GM23338 (cell line): ENCODE measurements around the gene GOLGA7B. TPM values are rescaled to one million over a fixed set of nuclear protein-coding genes. Genes with fewer than 3 reads are reported as not detected.

Experiments
- ATAC-seq: fragments of 200-7000 bp; cut with Tn5 transposase; 3 replicates; pipeline ENCODE4 v1.9.1; 2020
- DNase-seq: peaks from one replicate; pipeline ENCODE4 v3.0.0-alpha.2; 2015; ENCODE audit warnings: low spot score
- H2AFZ ChIP-seq: fragments of 200-600 bp; sonication (generic); 2 replicates; pipeline ENCODE4 v1.8.0; 2016; ENCODE audit warnings: antibody characterized with exemption, mild to moderate bottlenecking, moderate library complexity
- H3F3A ChIP-seq: fragments of 200-600 bp; sonication (generic); replicated peaks from 2 replicates; pipeline ENCODE4 v1.8.0; 2017; ENCODE audit warnings: antibody characterized with exemption, mixed run types, low read depth
- H3K27ac ChIP-seq: fragments of 200-600 bp; sonication (generic); 2 replicates; pipeline ENCODE4 v1.6.1; 2016; ENCODE audit warnings: low read depth
- H3K27me3 ChIP-seq: fragments of 200-600 bp; sonication (generic); 2 replicates; pipeline ENCODE4 v1.8.0; 2016; ENCODE audit warnings: mild to moderate bottlenecking, mixed run types, moderate library complexity; ENCODE audit not compliant: insufficient read depth
- H3K36me3 ChIP-seq: fragments of 200-600 bp; sonication (generic); 2 replicates; pipeline ENCODE4 v1.8.0; 2016; ENCODE audit warnings: mild to moderate bottlenecking; ENCODE audit not compliant: insufficient read depth
- H3K4me1 ChIP-seq: fragments of 200-600 bp; sonication (generic); 2 replicates; pipeline ENCODE4 v1.8.0; 2016; ENCODE audit warnings: mild to moderate bottlenecking, moderate library complexity; ENCODE audit not compliant: insufficient read depth
- H3K4me2 ChIP-seq: fragments of 200-600 bp; sonication (generic); 2 replicates; pipeline ENCODE4 v1.7.1; 2017; ENCODE audit warnings: mixed run types
- H3K4me3 ChIP-seq: fragments of 200-600 bp; sonication (generic); 2 replicates; pipeline ENCODE4 v1.6.1; 2016; ENCODE audit warnings: mixed run types
- H3K79me2 ChIP-seq: fragments of 200-600 bp; sonication (generic); replicated peaks from 2 replicates; pipeline ENCODE4 v1.8.0; 2017; ENCODE audit warnings: mild to moderate bottlenecking; ENCODE audit not compliant: insufficient read depth
- H3K9me2 ChIP-seq: fragments of 200-600 bp; sonication (generic); 2 replicates; pipeline ENCODE4 v1.8.0; 2017; ENCODE audit not compliant: insufficient read depth
- H4K20me1 ChIP-seq: fragments of 200-600 bp; sonication (generic); replicated peaks from 2 replicates; pipeline ENCODE4 v1.8.0; 2017; ENCODE audit warnings: mild to moderate bottlenecking; ENCODE audit not compliant: insufficient read depth
- H3K27ac Mint-ChIP-seq: 2 replicates; pipeline ENCODE4 v1.8.0; 2020; ENCODE audit warnings: inconsistent platforms, mild to moderate bottlenecking, moderate library complexity, mixed read lengths
- H3K27me3 Mint-ChIP-seq: 3 replicates; pipeline ENCODE4 v1.8.0; 2022; ENCODE audit warnings: low read depth, mild to moderate bottlenecking, moderate library complexity, mixed read lengths, inconsistent platforms; ENCODE audit not compliant: insufficient read depth, poor library complexity
- H3K36me3 Mint-ChIP-seq: 3 replicates; pipeline ENCODE4 v1.8.0; 2021; ENCODE audit warnings: low read depth, mild to moderate bottlenecking, inconsistent platforms, moderate library complexity, mixed read lengths
- H3K4me1 Mint-ChIP-seq: 3 replicates; pipeline ENCODE4 v1.8.0; 2020; ENCODE audit warnings: mild to moderate bottlenecking, inconsistent platforms, mixed read lengths
- H3K4me3 Mint-ChIP-seq: 3 replicates; pipeline ENCODE4 v1.8.0; 2021; ENCODE audit warnings: moderate library complexity, mild to moderate bottlenecking, inconsistent platforms, mixed read lengths
- H3K9me3 Mint-ChIP-seq: 3 replicates; pipeline ENCODE4 v1.8.0; 2020; ENCODE audit warnings: moderate library complexity, mild to moderate bottlenecking, inconsistent platforms, mixed read lengths
- JUNB ChIP-seq: IDR thresholded peaks from one replicate; pipeline ENCODE4 v1.6.1; 2016; ENCODE audit warnings: antibody characterized with exemption; ENCODE audit not compliant: unreplicated experiment
- NANOG ChIP-seq: IDR thresholded peaks from 2 replicates; pipeline ENCODE4 v1.6.1; 2016; ENCODE audit warnings: antibody characterized with exemption, borderline replicate concordance
- POLR2AphosphoS5 ChIP-seq: IDR thresholded peaks from 2 replicates; pipeline ENCODE4 v1.6.1; 2016; ENCODE audit warnings: antibody characterized with exemption, low read depth
- STAT1 ChIP-seq: IDR thresholded peaks from one replicate; pipeline ENCODE4 v1.6.1; 2016; ENCODE audit warnings: antibody characterized with exemption; ENCODE audit not compliant: unreplicated experiment
- ZNF331 ChIP-seq: fragments of 250-450 bp; sonication (Bioruptor Pico); IDR thresholded peaks from 2 replicates; pipeline ENCODE4 v1.5.0; 2020; ENCODE audit warnings: low read depth, mild to moderate bottlenecking, moderate library complexity
- ZNF462 ChIP-seq: fragments of 250-450 bp; sonication (Bioruptor Pico); IDR thresholded peaks from 2 replicates; pipeline ENCODE4 v1.5.0; 2020; ENCODE audit warnings: mild to moderate bottlenecking, moderate library complexity
- polyA plus RNA-seq: library from polyadenylated mRNA; unstranded; fragments of >200 nt; fragmentation: Nextera tagmentation; extraction: Ambion mirVana; gene quantifications from 2 replicates; pipeline ENCODE4 v1.2.1, GENCODE V29; 2016
- total RNA-seq: library from RNA; depleted of rRNA; stranded (reverse); fragments of >200 nt; shearing (Covaris generic); gene quantifications from 2 replicates; pipeline ENCODE4 v1.2.3, GENCODE V29; 2014

Gene GOLGA7B
- total and polyA plus RNA-seq, 2 experiments from 2014 or later = 0.14 to 0.15 TPM

GRCh38 chr10:97814996-97815395, 34.6 kb upstream of the GOLGA7B start (continued):
- TF ChIP-seq JUNB = no peak
- no peak for TF ChIP-seq ZNF462 (CRISPR knock-in tag)
- no peak for TF ChIP-seq ZNF331
- no peak for TF ChIP-seq NANOG
- no peak for TF ChIP-seq STAT1
- TF ChIP-seq POLR2AphosphoS5 = no peak

GRCh38 chr10:97816609-97817008, 33.0 kb upstream of the GOLGA7B start:
- Histone ChIP-seq H3F3A (no peaks in the 10 kb centered on the region), H3K4me3 (no peak overlapping the region), H3K36me3 (no peaks in the 10 kb centered on the region), H2AFZ (no peak overlapping the region), H3K27me3 (no peaks in the 10 kb centered on the region), H4K20me1 (no peaks in the 10 kb centered on the region), H3K27ac (no peak overlapping the region), H3K4me2 (no peak overlapping the region), H3K4me1 (no peaks in the 10 kb centered on the region), H3K79me2 (no peaks in the 10 kb centered on the region), H3K9me2 (no peaks in the 10 kb centered on the region)
- no peak for ATAC-seq
- Mint-ChIP-seq H3K27ac (no peak overlapping the region), H3K4me1 (peaks cover 7% of the 10 kb centered on the region), H3K9me3 (no peaks in the 10 kb centered on the region), H3K36me3 (no peaks in the 10 kb centered on the region), H3K4me3 (no peak overlapping the region), H3K27me3 (peaks cover 6% of the 10 kb centered on the region)
- DNase-seq = no peak
- TF ChIP-seq STAT1 = no peak
